ENCODE data around the gene RAD54L. TPM values are rescaled to one million over a fixed set of nuclear protein-coding genes. Genes with fewer than 3 reads are reported as not detected.

Gene RAD54L
- total RNA-seq, 1 experiment from 2014 or later = 28.9 TPM

DNA sequence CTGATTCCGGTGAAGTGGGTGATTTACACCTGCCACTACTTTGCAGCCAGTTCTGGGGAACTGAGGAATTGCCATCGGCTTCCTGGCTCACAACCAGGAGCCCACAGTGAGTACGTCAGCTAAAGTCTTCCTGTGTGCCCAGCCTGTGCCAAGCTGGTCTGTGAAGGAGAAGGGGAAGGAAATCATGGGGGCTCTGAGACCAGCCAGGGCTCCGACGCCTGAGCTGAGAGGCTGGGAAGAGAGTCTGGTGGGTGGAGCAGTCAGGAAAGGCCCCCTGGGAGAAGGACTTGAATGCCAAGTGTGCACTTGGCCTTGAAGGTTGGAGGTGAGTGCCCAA lies 43.2 kb upstream of the RAD54L start:
- POLR2A ChIA-PET = no interaction called here
- RAD21 ChIA-PET (ENCODE audit: low non-redundant PET in 1 of 2, low total read pairs in 2 of 2, uncharacterized antibody in 2 of 2, unreplicated experiment in 2 of 2) = no interaction called here
- intact Hi-C loops (cut with micrococcal nuclease) = no loop called here
- Histone ChIP-seq H3K27me3 (ENCODE audit: insufficient read depth, low read length) (no peaks in the 10 kb centered on the region), H4K20me1 (ENCODE audit: insufficient read depth) (no peaks in the 10 kb centered on the region), H3K27ac (ENCODE audit: low read depth, low read length) (no peak overlapping the region), H3K9me2 (ENCODE audit: insufficient read depth) (no peaks in the 10 kb centered on the region), H2AFZ (ENCODE audit: low read depth, low read length, poor library complexity, severe bottlenecking) (no peak overlapping the region), H3K4me2 (ENCODE audit: low read length) (no peak overlapping the region), H3K9me3 (ENCODE audit: control insufficient read depth in 1 of 2, insufficient read depth in 1 of 2, low read depth in 1 of 2, low read length in 2 of 2) (no peaks in the 10 kb centered on the region), H3K79me2 (ENCODE audit: insufficient read depth, low read length) (no peaks in the 10 kb centered on the region), H3K4me3 (replicated peaks in 1 of 2; ENCODE audit: low read depth in 1 of 2, low read length in 2 of 2) (no peak overlapping the region), H3K36me3 (ENCODE audit: control insufficient read depth in 1 of 2, insufficient read depth in 2 of 2, low read length in 2 of 2) (no peaks in the 10 kb centered on the region), H3K9ac (ENCODE audit: low read length) (no peak overlapping the region), H3K4me1 (ENCODE audit: control insufficient read depth in 1 of 2, insufficient read depth in 2 of 2, low read length in 2 of 2) (peaks cover 2 to 12% of the 10 kb centered on the region in 2 experiments; a peak in 3 of 4 replicates)
- CTCF ChIA-PET = no interaction called here
- ATAC-seq (no peak), DNase-seq (ENCODE audit: low read depth, low spot score) (no peak)
- no peak for TF ChIP-seq SRF (IDR thresholded peaks at IDR 0.05; ENCODE audit: low read depth)
- TF ChIP-seq JUND (IDR thresholded peaks at IDR 0.05) = no peak
- TF ChIP-seq EZH2phosphoT487 (IDR thresholded peaks at IDR 0.05; ENCODE audit: borderline replicate concordance) = no peak
- no peak for TF ChIP-seq ZNF274 (IDR thresholded peaks at IDR 0.05; ENCODE audit: low read depth, low read length)
- no peak for TF ChIP-seq POLR2AphosphoS5 (IDR thresholded peaks at IDR 0.05; ENCODE audit: low read depth, low read length)
- TF ChIP-seq EZH2 (IDR thresholded peaks at IDR 0.05) = no peak
- no peak for TF ChIP-seq YY1 (IDR thresholded peaks at IDR 0.05; ENCODE audit: extremely low read depth, insufficient replicate concordance, low read depth, low read length)
- BruUV-seq (replicated peaks) = no TSS peak

DNA sequence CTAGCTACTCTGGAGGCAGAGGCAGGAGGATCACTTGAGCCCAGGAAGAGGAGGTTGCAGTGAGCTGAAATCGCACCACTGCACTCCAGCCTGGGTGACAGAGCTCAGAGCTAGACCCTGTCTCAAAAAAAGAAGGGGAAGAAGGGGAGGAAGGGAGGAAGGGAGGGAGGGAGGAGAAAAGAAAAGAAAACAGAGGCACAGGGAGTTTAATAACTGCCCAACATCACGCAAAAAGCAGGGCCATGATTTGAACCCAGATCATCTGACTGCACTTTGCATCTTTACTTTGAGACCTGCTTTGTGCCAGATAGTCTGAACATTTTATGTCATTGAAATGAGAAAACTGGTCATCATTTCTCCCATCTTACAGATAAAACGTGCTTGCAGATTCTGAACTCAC lies 42.4 kb upstream of the RAD54L start:
- intact Hi-C loops (cut with micrococcal nuclease) = no loop called here
- POLR2A ChIA-PET = interaction anchor here (0.6 kb wide), 1 partner anchor 8 kb away, joined by 3 read pairs; no protein-coding TSS in a partner anchor
- Histone ChIP-seq H3K4me2 (ENCODE audit: low read length) (no peak overlapping the region), H3K79me2 (ENCODE audit: insufficient read depth, low read length) (no peaks in the 10 kb centered on the region), H3K9ac (ENCODE audit: low read length) (no peak overlapping the region), H2AFZ (ENCODE audit: low read depth, low read length, poor library complexity, severe bottlenecking) (no peak overlapping the region), H3K36me3 (ENCODE audit: control insufficient read depth in 1 of 2, insufficient read depth in 2 of 2, low read length in 2 of 2) (no peaks in the 10 kb centered on the region), H3K9me2 (ENCODE audit: insufficient read depth) (no peaks in the 10 kb centered on the region), H3K9me3 (ENCODE audit: control insufficient read depth in 1 of 2, insufficient read depth in 1 of 2, low read depth in 1 of 2, low read length in 2 of 2) (no peaks in the 10 kb centered on the region), H3K27ac (ENCODE audit: low read depth, low read length) (no peak overlapping the region), H3K27me3 (ENCODE audit: insufficient read depth, low read length) (no peaks in the 10 kb centered on the region), H4K20me1 (ENCODE audit: insufficient read depth) (no peaks in the 10 kb centered on the region), H3K4me3 (replicated peaks in 1 of 2; ENCODE audit: low read depth in 1 of 2, low read length in 2 of 2) (no peak overlapping the region), H3K4me1 (ENCODE audit: control insufficient read depth in 1 of 2, insufficient read depth in 2 of 2, low read length in 2 of 2) (peaks cover 0 to 7% of the 10 kb centered on the region in 2 experiments; a peak in 2 of 4 replicates)
- no peak for TF ChIP-seq CBX3 (IDR thresholded peaks at IDR 0.05; ENCODE audit: low read depth)
- no peak for TF ChIP-seq POLR2AphosphoS5 (IDR thresholded peaks at IDR 0.05; ENCODE audit: low read depth, low read length)
- TF ChIP-seq, protein P1, sequence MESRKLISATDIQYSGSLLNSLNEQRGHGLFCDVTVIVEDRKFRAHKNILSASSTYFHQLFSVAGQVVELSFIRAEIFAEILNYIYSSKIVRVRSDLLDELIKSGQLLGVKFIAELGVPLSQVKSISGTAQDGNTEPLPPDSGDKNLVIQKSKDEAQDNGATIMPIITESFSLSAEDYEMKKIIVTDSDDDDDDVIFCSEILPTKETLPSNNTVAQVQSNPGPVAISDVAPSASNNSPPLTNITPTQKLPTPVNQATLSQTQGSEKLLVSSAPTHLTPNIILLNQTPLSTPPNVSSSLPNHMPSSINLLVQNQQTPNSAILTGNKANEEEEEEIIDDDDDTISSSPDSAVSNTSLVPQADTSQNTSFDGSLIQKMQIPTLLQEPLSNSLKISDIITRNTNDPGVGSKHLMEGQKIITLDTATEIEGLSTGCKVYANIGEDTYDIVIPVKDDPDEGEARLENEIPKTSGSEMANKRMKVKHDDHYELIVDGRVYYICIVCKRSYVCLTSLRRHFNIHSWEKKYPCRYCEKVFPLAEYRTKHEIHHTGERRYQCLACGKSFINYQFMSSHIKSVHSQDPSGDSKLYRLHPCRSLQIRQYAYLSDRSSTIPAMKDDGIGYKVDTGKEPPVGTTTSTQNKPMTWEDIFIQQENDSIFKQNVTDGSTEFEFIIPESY (IDR thresholded peaks at IDR 0.05; ENCODE audit: extremely low read depth, insufficient replicate concordance, low read length) = no peak
- DNase-seq (ENCODE audit: low read depth, low spot score) = no peak
- ATAC-seq = no peak
- RAD21 ChIA-PET (ENCODE audit: low non-redundant PET in 1 of 2, low total read pairs in 2 of 2, uncharacterized antibody in 2 of 2, unreplicated experiment in 2 of 2) = no interaction called here
- CTCF ChIA-PET = no interaction called here
- no TSS peak for BruUV-seq (replicated peaks)

All from HCT116 (cell line).